HepG2 (cell line): ENCODE results near the gene PARN. TPM values are rescaled to one million over a fixed set of nuclear protein-coding genes. Genes with fewer than 3 reads are reported as not detected.

Source experiments
- GATAD2A ChIP-seq: IDR thresholded peaks from 2 replicates; pipeline ENCODE4 v1.6.1; 2016
- MYC ChIP-seq: sonication (generic); formaldehyde crosslinking; IDR thresholded peaks from 2 replicates; pipeline ENCODE4 v1.9.0; 2021; ENCODE audit warnings: missing genetic modification reagents, borderline replicate concordance
- PCBP2 ChIP-seq: fragments of 200-400 bp; formaldehyde crosslinking; optimal IDR thresholded peaks from 2 replicates; pipeline ENCODE3; 2018; ENCODE audit warnings: low read length, low read depth; ENCODE audit not compliant: poor library complexity, severe bottlenecking
- TCF7L2 ChIP-seq: IDR thresholded peaks from 2 replicates; pipeline ENCODE4 v1.6.1; 2011; ENCODE audit warnings: mild to moderate bottlenecking, low read depth, low read length, moderate library complexity
- TEF ChIP-seq: sonication (generic); formaldehyde crosslinking; IDR thresholded peaks from 2 replicates; pipeline ENCODE4 v1.5.0; 2020; ENCODE audit warnings: missing genetic modification reagents
- polyA plus RNA-seq, 8 experiments: library from polyadenylated mRNA; depleted of rRNA in 3 of 8; stranded (reverse) in 7 of 8; unstranded in 1 of 8; fragments of >200 nt; fragmentation: Illumina TruSeq in 4 of 8; extraction: Trizol in 4 of 8; gene quantifications; 2 replicates each; pipeline versions ENCODE4 v1.2.1 to v1.2.3, GENCODE V29; 2011 to 2016; ENCODE audit warnings: low read depth in 4 of 8, missing spikeins in 1 of 8, mixed read lengths in 1 of 8; ENCODE audit not compliant: insufficient read depth in 1 of 8
- total RNA-seq, 5 experiments: library from RNA; depleted of rRNA; stranded (reverse); fragments of >200 nt; fragmentation: Illumina TruSeq; extraction: Trizol; gene quantifications; 2 replicates each; pipeline ENCODE4 v1.2.3, GENCODE V29; 2016; ENCODE audit warnings: low read depth in 1 of 5
- TF ChIP-seq, protein P1 (sequence below), 2 experiments: fragments of 450-650 bp in 1 of 2; sonication (generic) in 1 of 2; formaldehyde crosslinking in 1 of 2; IDR thresholded peaks; 2 replicates each; pipeline versions ENCODE4 v1.6.1 to v1.8.0; 2016 to 2022; ENCODE audit warnings: antibody characterized with exemption in 1 of 2, mild to moderate bottlenecking in 1 of 2, missing genetic modification reagents in 1 of 2
- TF ChIP-seq, protein P2 (sequence below): sonication (generic); formaldehyde crosslinking; IDR thresholded peaks from 2 replicates; pipeline ENCODE4 v1.5.0; 2020; ENCODE audit warnings: mild to moderate bottlenecking, missing genetic modification reagents, borderline replicate concordance
- TF ChIP-seq, protein P3 (sequence below): sonication (generic); formaldehyde crosslinking; IDR thresholded peaks from 2 replicates; pipeline ENCODE4 v1.4.0; 2020; ENCODE audit warnings: missing genetic modification reagents

The PARN gene
- total and polyA plus RNA-seq, 2 of the 13 experiments (the other 11 are each of a cell fraction or from before 2014, with no cell fraction given), result 13.3 to 47.6 TPM

- TF ChIP-seq TEF (CRISPR knock-in tag), result no peak
- TF ChIP-seq PCBP2, result no peak
- TF ChIP-seq TCF7L2, result no peak
- TF ChIP-seq, protein P1, sequence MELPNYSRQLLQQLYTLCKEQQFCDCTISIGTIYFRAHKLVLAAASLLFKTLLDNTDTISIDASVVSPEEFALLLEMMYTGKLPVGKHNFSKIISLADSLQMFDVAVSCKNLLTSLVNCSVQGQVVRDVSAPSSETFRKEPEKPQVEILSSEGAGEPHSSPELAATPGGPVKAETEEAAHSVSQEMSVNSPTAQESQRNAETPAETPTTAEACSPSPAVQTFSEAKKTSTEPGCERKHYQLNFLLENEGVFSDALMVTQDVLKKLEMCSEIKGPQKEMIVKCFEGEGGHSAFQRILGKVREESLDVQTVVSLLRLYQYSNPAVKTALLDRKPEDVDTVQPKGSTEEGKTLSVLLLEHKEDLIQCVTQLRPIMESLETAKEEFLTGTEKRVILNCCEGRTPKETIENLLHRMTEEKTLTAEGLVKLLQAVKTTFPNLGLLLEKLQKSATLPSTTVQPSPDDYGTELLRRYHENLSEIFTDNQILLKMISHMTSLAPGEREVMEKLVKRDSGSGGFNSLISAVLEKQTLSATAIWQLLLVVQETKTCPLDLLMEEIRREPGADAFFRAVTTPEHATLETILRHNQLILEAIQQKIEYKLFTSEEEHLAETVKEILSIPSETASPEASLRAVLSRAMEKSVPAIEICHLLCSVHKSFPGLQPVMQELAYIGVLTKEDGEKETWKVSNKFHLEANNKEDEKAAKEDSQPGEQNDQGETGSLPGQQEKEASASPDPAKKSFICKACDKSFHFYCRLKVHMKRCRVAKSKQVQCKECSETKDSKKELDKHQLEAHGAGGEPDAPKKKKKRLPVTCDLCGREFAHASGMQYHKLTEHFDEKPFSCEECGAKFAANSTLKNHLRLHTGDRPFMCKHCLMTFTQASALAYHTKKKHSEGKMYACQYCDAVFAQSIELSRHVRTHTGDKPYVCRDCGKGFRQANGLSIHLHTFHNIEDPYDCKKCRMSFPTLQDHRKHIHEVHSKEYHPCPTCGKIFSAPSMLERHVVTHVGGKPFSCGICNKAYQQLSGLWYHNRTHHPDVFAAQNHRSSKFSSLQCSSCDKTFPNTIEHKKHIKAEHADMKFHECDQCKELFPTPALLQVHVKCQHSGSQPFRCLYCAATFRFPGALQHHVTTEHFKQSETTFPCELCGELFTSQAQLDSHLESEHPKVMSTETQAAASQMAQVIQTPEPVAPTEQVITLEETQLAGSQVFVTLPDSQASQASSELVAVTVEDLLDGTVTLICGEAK (IDR thresholded peaks at IDR 0.05), result no peak
- TF ChIP-seq, protein P1 (CRISPR knock-in tag; IDR thresholded peaks at IDR 0.05), result 0 out of 2 replicates have a peak, but pooled peaks have one; percentile 12
- TF ChIP-seq, protein P2, sequence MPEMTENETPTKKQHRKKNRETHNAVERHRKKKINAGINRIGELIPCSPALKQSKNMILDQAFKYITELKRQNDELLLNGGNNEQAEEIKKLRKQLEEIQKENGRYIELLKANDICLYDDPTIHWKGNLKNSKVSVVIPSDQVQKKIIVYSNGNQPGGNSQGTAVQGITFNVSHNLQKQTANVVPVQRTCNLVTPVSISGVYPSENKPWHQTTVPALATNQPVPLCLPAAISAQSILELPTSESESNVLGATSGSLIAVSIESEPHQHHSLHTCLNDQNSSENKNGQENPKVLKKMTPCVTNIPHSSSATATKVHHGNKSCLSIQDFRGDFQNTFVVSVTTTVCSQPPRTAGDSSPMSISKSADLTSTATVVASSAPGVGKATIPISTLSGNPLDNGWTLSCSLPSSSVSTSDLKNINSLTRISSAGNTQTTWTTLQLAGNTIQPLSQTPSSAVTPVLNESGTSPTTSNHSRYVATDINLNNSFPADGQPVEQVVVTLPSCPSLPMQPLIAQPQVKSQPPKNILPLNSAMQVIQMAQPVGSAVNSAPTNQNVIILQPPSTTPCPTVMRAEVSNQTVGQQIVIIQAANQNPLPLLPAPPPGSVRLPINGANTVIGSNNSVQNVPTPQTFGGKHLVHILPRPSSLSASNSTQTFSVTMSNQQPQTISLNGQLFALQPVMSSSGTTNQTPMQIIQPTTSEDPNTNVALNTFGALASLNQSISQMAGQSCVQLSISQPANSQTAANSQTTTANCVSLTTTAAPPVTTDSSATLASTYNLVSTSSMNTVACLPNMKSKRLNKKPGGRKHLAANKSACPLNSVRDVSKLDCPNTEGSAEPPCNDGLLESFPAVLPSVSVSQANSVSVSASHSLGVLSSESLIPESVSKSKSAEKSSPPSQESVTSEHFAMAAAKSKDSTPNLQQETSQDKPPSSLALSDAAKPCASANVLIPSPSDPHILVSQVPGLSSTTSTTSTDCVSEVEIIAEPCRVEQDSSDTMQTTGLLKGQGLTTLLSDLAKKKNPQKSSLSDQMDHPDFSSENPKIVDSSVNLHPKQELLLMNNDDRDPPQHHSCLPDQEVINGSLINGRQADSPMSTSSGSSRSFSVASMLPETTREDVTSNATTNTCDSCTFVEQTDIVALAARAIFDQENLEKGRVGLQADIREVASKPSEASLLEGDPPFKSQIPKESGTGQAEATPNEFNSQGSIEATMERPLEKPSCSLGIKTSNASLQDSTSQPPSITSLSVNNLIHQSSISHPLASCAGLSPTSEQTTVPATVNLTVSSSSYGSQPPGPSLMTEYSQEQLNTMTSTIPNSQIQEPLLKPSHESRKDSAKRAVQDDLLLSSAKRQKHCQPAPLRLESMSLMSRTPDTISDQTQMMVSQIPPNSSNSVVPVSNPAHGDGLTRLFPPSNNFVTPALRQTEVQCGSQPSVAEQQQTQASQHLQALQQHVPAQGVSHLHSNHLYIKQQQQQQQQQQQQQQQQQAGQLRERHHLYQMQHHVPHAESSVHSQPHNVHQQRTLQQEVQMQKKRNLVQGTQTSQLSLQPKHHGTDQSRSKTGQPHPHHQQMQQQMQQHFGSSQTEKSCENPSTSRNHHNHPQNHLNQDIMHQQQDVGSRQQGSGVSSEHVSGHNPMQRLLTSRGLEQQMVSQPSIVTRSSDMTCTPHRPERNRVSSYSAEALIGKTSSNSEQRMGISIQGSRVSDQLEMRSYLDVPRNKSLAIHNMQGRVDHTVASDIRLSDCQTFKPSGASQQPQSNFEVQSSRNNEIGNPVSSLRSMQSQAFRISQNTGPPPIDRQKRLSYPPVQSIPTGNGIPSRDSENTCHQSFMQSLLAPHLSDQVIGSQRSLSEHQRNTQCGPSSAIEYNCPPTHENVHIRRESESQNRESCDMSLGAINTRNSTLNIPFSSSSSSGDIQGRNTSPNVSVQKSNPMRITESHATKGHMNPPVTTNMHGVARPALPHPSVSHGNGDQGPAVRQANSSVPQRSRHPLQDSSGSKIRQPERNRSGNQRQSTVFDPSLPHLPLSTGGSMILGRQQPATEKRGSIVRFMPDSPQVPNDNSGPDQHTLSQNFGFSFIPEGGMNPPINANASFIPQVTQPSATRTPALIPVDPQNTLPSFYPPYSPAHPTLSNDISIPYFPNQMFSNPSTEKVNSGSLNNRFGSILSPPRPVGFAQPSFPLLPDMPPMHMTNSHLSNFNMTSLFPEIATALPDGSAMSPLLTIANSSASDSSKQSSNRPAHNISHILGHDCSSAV (CRISPR knock-in tag), result 0 out of 2 replicates have a peak, but pooled peaks have one; percentile 60
- TF ChIP-seq, protein P3, sequence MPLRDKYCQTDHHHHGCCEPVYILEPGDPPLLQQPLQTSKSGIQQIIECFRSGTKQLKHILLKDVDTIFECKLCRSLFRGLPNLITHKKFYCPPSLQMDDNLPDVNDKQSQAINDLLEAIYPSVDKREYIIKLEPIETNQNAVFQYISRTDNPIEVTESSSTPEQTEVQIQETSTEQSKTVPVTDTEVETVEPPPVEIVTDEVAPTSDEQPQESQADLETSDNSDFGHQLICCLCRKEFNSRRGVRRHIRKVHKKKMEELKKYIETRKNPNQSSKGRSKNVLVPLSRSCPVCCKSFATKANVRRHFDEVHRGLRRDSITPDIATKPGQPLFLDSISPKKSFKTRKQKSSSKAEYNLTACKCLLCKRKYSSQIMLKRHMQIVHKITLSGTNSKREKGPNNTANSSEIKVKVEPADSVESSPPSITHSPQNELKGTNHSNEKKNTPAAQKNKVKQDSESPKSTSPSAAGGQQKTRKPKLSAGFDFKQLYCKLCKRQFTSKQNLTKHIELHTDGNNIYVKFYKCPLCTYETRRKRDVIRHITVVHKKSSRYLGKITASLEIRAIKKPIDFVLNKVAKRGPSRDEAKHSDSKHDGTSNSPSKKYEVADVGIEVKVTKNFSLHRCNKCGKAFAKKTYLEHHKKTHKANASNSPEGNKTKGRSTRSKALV, result no peak
- TF ChIP-seq GATAD2A (CRISPR knock-in tag), result peak; percentile 57; the same call in 1 of the 2 replicates
- TF ChIP-seq MYC (CRISPR knock-in tag), result no peak
These were observed 136.3 kb downstream of the PARN start (continued) for GRCh38 chr16:14493791-14494190.
